ENCODE data around the gene FLACC1. TPM values are rescaled to one million over a fixed set of nuclear protein-coding genes. Genes with fewer than 3 reads are reported as not detected.
"Not testable (repeated sequence)": the region's sequence is repeated elsewhere in the genome, so short reads cannot be mapped to it uniquely, and the experiment has no call there.

The FLACC1 gene
- polyA plus RNA-seq, 3 donors, result 1.0 to 2.3 (median 2.3) TPM

DNA sequence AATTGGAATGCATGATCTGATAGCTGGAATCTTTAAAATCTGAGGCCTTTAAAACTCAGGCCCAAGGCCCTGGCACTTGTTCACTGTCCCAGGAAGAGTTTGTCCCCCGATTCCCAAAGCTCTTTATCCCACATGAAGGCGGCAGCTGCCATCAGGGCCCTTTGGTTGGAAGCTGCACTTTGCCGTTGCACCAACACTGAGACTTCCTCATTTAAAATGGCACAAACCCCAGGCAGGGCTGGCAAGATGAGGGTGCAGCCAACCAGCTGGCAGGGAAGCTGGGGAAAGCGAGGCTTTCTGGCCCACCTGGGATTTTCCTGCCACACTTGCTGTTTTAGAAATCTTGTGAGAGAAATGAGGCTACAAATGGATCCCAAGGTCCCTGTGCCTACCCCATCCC is 6.3 kb downstream of the FLACC1 start:
- no peak for DNase-seq (ENCODE audit: low read depth in 3 of 3, low spot score in 2 of 3)

DNA sequence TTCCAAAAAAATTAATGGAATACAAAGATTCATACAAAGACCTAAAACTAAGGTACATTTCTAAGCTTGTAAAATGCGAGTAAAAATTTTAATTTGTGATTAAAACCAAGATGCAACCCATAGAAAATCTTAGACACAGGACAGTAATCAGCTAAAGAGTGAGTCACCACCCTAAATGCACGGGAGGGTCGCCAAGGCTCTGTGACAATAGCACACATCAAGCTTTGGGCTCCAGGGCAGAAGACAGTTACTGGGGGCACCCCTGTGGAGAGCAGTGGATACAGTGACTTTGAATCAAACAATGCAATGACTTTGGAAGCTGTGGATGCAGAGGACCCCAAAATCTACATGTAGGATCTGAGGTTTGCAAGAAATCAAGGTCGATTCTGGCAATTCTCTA is 7.5 kb downstream of the FLACC1 start:
- no peak for DNase-seq (ENCODE audit: low read depth in 3 of 3, low spot score in 2 of 3)

DNA sequence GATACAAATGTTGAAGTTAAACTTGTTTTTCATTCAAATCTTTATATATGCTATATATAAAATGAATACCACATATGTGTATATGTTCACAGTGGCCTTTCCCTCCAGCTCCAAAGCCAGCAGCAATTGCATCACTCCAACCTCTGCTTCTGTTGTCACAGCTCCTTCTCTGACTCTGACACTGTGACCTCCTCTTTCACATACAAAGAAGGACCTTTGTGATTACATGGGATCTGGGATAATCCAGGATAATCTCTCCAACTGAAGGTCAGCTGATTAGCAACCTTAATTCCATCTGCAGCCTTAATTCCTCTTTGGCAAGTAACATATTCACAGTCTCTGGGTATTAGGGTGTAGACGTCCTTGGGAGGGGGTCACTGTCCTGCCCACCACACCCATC is 8.4 kb downstream of the FLACC1 start:
- no peak for DNase-seq (ENCODE audit: low read depth in 3 of 3, low spot score in 2 of 3)

DNA sequence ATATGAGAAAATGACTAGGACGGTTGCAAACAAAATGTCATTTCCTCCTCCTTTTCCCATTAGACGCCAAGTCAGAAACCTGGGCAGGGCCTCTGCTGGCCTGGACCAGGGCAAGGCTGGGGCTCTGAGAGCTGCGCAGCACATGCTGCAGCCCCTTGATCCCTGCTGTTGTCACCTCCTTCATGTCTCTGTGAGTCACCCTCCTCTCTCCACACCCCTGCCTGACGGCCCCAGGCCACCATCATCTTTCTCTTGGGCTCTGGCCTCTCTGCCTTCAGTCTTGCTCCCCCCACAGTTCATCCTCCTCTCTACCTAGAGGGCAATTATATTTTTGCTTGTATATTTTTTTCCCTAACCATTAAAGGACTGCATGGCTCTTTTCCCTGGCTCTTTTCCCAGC is 10.0 kb downstream of the FLACC1 start:
- no peak for DNase-seq (ENCODE audit: low read depth in 3 of 3, low spot score in 2 of 3)

DNA sequence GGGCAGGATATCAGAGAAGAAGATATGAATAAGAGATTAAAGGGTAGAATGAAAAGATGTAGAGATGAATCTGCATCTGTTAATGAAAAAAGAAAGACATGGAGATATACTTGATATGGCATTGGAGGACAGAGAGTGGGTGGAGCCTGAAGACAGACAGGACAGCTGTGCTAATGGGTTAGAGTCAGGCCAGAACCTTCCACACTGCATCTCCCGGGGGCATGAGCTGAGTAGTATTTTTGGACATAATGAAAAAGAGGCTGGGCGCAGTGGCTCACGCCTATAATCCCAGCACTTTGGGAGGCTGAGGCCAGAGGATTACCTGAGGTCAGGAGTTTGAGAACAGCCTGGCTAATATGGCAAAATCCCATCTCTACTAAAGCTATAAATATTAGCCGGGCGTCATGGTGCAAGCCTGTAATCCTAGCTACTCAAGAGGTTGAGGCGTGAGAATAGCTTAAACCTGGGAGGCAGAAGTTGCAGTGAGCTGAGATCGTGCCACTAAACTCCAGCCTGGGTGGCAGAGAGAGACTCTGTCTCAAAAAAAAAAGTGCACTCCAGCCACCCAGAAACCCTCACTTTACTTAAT is 11.4 kb downstream of the FLACC1 start:
- DNase-seq (ENCODE audit: low read depth in 3 of 3, low spot score in 2 of 3), result no peak

DNA sequence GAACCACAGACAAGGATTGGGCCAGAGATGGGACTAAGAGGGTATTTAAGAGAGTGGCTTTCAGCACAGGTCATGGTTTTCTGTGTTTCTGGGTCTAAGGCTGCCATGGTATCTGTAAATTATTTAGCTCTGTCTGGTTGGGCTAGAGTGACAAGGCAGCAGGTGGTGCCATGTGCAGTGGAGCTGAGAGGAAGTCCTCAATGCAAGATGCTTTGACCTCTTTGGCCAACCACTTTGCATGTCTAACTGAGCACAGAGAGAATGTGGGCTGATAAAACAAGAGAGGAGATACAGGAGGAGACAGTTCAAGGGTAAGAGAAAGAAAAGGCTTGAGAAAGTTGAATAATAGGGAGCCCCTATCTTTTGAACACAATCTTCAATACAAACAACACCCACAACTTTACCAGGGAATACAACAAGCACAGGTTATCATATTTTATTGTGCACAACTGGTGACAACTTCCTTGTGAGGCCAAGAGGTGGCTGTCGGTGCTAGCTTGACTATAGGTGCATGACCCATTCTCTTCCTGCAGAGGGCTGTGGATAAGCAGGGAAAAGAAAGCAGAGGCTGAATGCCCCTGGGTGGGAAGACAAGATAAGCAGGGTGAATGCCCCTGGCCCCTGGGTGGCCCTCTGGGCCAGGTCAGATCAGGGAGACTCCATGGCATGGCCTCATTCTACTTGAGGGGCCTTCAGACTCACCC is 12.3 kb downstream of the FLACC1 start:
- no peak for DNase-seq (ENCODE audit: low read depth in 3 of 3, low spot score in 2 of 3)

DNA sequence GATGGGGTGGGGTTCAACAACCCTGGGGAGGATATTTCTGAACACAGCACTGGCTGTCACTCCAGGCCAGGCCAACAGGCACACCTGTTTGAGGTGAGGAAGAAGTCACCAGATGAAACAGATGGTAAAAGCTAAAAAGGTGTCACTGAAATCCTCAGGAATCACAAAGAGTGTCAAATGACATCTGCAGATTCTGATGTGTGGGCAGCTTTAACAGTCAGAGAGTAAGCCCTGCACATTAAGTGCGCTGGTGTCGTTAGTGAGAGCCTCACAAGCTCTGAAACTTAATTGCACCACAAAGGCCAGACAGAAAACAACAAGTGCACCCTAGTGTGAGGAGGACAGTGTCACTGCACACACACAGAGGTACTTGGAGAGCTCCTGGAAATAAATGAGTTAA is 13.6 kb downstream of the FLACC1 start:
- no peak for DNase-seq (ENCODE audit: low read depth in 3 of 3, low spot score in 2 of 3)

DNA sequence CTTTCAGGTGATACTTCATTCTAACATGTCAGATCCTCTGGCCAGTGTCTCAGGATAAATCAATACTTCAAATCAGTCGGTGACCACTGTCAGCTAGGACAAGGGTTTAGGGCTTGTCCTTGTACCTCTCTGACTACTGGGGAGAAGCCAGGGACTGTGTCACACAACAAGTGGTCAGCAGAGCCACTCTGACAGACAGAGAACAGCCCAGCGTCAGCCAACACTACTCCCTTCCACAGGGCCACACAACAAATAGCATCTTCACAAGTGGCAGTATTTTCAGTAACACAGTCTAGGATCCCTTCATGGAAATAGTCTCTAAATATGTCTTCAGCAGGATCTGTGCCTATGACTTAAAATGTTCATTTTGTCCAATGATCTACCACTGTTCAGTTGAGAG is 14.2 kb downstream of the FLACC1 start:
- DNase-seq (ENCODE audit: low read depth in 3 of 3, low spot score in 2 of 3), result no peak

DNA sequence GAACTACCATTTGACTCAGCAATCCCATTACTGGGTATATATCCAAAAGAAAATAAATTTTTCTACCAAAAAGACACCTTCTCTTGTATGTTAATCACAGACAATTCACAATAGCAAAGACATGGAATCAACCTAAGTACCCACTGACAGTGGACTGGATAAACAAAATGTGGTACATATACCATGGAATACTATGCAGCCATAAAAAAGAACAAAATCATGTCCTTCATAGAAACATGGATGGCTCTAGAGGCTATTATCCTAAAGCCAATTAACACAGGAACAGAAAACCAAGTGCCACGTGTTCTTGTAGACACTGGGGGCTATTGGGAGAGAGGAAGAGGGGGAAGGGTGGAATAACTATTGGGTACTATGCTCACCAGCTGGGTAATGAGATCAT is 27.7 kb downstream of the FLACC1 start:
- DNase-seq (ENCODE audit: low read depth in 3 of 3, low spot score in 2 of 3), result no peak

DNA sequence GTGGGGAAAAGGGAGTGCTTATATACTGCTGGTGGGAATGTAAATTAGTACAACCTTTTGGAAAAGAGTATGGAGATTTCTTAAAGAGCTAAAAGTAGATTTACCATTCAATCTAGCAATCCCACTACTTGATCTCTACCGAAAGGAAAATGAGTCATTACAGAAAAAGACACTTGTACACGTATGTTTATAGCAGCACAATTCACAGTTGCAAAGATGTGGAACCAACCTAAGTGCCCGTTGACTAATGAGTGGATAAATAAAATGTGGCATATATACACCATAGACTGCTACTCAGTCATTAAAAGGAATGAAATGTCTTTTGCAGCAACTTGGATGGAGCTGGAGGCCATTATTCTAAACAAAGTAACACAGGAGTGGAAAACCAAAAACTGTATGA is 29.5 kb downstream of the FLACC1 start:
- DNase-seq (ENCODE audit: low read depth in 3 of 3, low spot score in 2 of 3), result no peak

DNA sequence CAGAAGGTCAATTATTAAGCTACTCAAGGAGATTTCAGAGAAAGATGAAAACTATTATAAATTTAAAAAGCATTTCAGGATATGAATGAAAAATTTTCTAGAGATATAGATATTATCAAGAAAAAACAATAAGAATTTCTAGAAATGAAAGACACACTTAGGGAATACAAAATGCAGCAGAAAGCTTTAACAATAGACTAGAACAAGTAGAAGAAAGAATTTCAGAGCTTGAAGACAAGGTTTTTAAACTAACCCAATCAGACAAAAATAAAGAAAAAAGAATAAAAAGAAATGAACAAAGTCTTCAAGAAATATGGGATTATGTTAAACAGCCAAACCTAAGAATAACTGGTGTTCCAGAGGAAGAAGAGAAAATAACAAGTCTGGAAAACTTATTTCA is 34.4 kb downstream of the FLACC1 start:
- DNase-seq (ENCODE audit: low read depth in 3 of 3, low spot score in 2 of 3), result no peak

DNA sequence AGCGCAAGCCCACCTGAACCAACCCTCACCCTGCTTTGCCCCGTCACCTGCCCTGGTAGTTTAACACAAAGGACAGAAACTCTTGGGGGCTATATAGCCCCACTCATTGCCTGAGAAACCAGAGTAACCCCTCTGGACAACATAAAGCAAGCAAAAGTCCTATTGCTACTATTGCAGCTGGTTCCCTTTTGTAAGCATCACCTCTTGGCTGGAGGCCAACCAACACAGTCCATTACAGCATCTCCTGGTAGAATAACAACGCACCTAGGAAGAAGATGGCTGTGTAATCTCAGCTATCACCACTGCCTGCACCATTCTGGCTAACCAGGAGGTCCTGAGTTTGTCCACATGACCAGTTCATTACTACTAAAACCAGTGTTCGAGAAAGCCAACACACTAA is 36.4 kb downstream of the FLACC1 start:
- DNase-seq (ENCODE audit: low read depth in 3 of 3, low spot score in 2 of 3), result no peak

DNA sequence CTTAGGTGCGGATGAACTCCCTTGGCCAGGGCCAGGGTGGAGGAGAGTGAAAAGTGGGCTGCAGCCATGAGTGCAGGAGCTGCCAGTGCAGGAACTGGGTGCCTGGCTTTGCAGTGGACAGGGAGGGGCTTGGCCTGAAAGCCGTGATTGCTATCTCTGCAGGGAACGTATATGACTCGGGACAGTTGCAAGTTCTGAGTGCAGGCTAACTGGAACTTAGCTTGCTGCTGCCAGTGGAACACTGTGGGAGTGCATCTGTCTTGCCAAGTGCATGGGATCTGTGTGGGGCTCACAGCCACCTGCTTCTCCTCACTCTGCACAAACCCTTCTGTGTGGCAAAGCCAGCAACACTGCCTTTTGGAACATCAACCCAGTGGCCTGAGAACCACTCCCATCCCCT is 36.9 kb downstream of the FLACC1 start:
- no peak for DNase-seq (ENCODE audit: low read depth in 3 of 3, low spot score in 2 of 3)

DNA sequence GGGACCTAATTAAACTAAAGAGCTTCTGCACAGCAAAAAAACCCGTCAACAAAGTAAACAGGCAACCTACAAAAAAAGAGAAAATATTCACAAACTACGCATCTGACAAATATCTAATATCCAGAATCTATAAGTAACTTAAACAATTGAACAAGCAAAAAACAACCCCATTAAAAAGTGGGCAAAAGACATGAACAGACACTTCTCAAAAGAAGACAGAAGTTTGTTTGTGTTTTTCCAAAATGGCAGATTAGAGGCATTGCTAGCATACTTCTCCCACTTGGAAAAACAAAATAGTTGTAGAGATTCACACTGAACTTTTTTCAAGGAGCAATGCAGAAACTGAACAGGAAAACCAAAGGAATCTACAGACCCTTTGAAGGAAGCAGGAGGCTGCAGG is 37.6 kb downstream of the FLACC1 start:
- no peak for DNase-seq (ENCODE audit: low read depth in 3 of 3, low spot score in 2 of 3)

DNA sequence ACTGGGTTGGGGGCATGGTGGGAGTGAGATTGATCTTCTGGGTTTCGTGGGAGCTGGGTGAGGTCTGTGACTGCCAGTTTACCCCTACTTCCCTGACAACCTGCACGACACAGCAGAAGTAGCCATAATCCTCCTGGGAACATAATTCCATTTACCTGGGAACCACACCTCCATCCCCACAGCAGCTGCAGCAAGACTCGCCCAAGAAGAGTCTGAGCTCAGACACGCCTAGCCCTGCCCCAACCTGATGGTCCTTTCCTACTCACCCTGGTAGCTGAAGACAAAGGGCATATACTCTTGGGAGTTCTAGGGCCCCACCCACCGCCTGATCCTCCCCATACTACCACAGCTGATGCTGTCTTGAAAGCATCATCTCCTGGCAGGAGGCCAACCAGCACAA is 43.8 kb downstream of the FLACC1 start:
- DNase-seq (ENCODE audit: low read depth in 3 of 3, low spot score in 2 of 3), result no peak

DNA sequence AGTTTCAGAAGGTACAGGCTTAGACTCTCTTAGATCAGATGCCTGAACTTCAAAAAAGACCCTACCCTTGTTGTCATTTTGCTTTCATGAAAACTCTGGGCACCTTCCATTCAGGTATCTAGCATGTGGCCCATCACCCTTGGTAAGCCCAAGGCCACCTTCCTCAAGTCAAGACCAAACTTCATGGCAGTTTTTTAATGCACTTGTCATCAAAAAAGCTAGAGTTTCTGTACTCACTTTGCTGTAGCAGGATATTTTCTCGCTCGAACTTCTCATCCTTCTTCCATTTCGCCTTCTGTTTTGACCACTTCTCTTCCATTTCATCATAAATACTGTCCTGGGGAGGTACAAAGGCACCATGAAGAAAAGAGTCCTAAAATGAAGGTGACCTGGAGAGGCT is 48.2 kb downstream of the FLACC1 start:
- DNase-seq (ENCODE audit: low read depth in 3 of 3, low spot score in 2 of 3), result no peak

DNA sequence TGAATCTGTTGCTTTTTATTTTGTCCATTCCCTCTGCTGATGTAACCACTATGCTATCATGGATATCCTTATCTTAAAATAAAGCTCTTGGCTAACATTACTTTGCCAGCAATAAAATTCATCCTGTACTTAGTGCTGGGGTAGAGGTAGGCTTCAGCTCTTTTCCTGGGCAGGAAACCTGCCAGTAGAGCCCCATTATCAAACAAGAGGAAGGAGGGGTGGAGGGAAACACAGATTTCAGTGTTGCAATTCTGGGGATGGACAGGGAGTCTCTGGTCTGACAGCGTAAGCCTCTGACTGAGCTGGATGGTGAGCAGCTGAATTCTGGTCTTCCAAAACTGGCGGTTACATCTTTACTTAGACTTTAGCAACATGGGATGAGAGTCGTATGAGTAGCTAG is 49.3 kb downstream of the FLACC1 start:
- DNase-seq (ENCODE audit: low read depth in 3 of 3, low spot score in 2 of 3), result no peak

DNA sequence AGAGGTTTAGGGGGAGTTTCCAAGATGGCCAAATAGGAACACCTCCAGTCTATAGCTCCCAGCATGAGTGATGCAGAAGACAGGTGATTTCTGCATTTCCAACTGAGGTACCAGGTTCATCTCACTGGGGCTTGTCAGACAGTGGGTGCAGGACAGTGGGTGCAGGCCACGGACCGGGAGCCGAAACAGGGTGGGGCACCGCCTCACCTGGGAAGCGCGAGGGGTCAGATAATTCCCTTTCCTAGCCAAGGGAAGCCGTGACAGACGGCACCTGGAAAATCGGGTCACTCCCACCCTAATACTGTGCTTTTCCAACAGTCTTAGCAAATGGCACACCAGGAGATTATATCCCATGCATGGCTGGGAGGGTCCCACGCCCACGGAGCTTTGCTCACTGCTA is 57.2 kb downstream of the FLACC1 start:
- DNase-seq (ENCODE audit: low read depth in 3 of 3, low spot score in 2 of 3), result not testable (repeated sequence)

DNA sequence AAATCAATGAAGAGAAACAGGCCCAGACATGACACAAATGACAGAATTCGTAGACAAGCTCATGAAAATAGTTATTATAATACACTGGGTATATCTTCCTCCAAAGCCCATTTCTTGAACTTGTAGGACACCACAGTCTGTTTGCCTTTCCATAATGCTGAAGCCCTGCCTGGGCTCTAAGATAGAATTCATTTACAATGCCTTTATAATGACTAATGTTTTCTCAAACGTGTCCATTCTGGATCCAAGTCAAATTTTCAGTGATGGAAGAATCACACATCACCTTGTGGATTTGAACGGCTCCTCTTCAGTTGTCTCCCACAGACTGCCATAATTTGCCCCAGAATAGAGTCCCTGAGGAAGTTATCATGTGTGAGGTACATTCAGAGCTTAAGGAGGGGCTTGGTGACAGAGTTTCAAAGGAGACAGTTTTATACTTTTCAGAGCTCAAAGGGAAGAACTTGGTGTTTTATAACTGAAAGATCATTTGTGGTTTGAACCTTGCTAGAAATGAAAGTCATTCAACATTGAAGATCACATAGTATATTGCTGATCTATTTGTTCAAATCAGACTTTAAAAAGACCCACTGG is 58.6 kb downstream of the FLACC1 start:
- DNase-seq (ENCODE audit: low read depth in 3 of 3, low spot score in 2 of 3), result no peak

DNA sequence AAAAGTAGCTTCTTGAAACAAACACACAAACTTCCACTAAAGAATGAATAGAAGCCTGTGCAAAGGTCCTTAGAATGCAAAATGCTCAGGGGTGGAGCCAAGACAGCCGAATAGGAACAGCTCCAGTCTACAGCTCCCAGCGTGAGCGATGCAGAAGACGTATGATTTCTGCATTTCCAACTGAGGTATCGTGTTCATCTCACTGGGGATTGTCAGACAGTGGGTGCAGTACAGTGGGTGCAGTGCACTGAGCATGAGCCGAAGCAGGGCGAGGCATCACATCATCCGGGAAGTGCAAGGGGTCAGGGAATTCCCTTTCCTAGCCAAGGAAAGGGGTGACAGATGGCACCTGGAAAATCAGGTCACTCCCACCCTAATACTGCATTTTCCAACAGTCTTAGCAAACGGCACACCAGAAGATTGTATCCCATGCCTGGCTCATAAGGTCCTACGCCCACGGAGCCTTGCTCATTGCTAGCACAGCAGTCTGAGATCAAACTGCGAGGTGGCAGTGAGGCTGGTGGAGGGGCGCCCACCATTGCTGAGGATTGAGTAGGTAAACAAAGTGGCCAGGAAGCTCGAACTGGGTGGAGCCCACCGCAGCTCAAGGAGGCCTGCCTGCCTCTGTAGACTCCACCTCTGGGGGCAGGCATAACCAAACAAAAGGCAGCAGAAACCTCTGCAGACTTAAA is 66.5 kb downstream of the FLACC1 start:
- DNase-seq (ENCODE audit: low read depth in 3 of 3, low spot score in 2 of 3), result not testable (repeated sequence)

DNA sequence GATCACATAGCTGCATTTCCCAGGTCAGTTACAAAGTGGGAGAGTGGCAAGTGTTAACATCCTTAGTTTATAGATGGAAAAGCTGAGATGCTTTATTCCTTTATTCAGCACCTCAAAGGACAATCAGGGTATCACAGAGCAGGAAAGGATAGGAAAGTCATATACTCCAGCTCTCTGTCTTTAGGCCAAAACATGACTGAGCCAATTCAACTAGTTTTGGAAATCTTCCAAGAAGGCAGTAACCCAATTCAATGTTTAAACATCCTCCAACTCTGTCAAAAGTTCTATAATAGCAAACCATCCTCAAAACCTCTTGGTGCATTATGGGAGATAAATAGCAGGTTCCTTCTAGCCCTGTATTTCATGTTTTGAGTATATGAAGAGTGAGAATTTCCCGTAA is 71.6 kb downstream of the FLACC1 start:
- DNase-seq (ENCODE audit: low read depth in 3 of 3, low spot score in 2 of 3), result no peak

Data from right renal cortex interstitium (tissue), 3 donors.